SK-N-SH treated with all-trans-retinoic acid at 6 μM for 48 hours (cell line): ENCODE results near the gene TGFB2.
A peak's percentile ranks its signal among the peaks of the same experiment; 100 is the strongest.

Experiments used
- ATAC-seq: fragments of 200-7000 bp; cut with Tn5 transposase; 3 replicates; pipeline ENCODE4 v1.9.1; 2020; ENCODE audit warnings: mild to moderate bottlenecking, moderate library complexity
- ARNTL ChIP-seq: fragments of 450-650 bp; formaldehyde crosslinking; IDR thresholded peaks from 2 replicates; pipeline ENCODE4 v1.5.0; 2020; ENCODE audit warnings: low read depth, mild to moderate bottlenecking, moderate library complexity, borderline replicate concordance
- CREB5 ChIP-seq: fragments of 250-450 bp; sonication (Bioruptor Pico); IDR thresholded peaks from 2 replicates; pipeline ENCODE4 v1.5.1; 2020; ENCODE audit warnings: low read depth, mild to moderate bottlenecking, moderate library complexity
- CSRNP3 ChIP-seq: fragments of 250-450 bp; sonication (Bioruptor Pico); IDR thresholded peaks from 2 replicates; pipeline ENCODE4 v1.5.1; 2021; ENCODE audit warnings: mild to moderate bottlenecking, moderate library complexity
- ESRRG ChIP-seq: fragments of 250-450 bp; sonication (Bioruptor Pico); IDR thresholded peaks from 2 replicates; pipeline ENCODE4 v1.6.1; 2021; ENCODE audit warnings: mild to moderate bottlenecking
- GLIS3 ChIP-seq: fragments of 250-450 bp; sonication (Bioruptor Pico); IDR thresholded peaks from 2 replicates; pipeline ENCODE4 v1.5.0; 2020; ENCODE audit warnings: mild to moderate bottlenecking, moderate library complexity
- ISL1 ChIP-seq: fragments of 250-450 bp; sonication (Bioruptor Pico); IDR thresholded peaks from 2 replicates; pipeline ENCODE4 v2.1.2; 2022; ENCODE audit warnings: mild to moderate bottlenecking, moderate library complexity
- OSR1 ChIP-seq: fragments of 250-450 bp; sonication (Bioruptor Pico); IDR thresholded peaks from 2 replicates; pipeline ENCODE4 v1.8.0; 2022; ENCODE audit warnings: moderate library complexity, mild to moderate bottlenecking, inconsistent platforms
- PATZ1 ChIP-seq: fragments of 250-450 bp; sonication (Bioruptor Pico); IDR thresholded peaks from 2 replicates; pipeline ENCODE4 v1.8.0; 2020; ENCODE audit warnings: mild to moderate bottlenecking, moderate library complexity, borderline replicate concordance
- PPARA ChIP-seq: fragments of 250-450 bp; sonication (Bioruptor Pico); IDR thresholded peaks from 2 replicates; pipeline ENCODE4 v1.5.0; 2020; ENCODE audit warnings: mild to moderate bottlenecking, borderline replicate concordance
- RARB ChIP-seq: fragments of 250-450 bp; sonication (Bioruptor Pico); IDR thresholded peaks from 2 replicates; pipeline ENCODE4 v1.8.0; 2021; ENCODE audit warnings: mild to moderate bottlenecking, moderate library complexity
- SNAI2 ChIP-seq: fragments of 250-450 bp; sonication (Bioruptor Pico); IDR thresholded peaks from 2 replicates; pipeline ENCODE4 v1.5.0; 2020; ENCODE audit warnings: mild to moderate bottlenecking, moderate library complexity
- TCF4 ChIP-seq: fragments of 250-450 bp; sonication (Bioruptor Pico); IDR thresholded peaks from 2 replicates; pipeline ENCODE4 v1.8.0; 2021; ENCODE audit warnings: mild to moderate bottlenecking, moderate library complexity, borderline replicate concordance
- TSHZ2 ChIP-seq: fragments of 250-450 bp; sonication (Bioruptor Pico); IDR thresholded peaks from 2 replicates; pipeline ENCODE4 v1.5.0; 2020; ENCODE audit warnings: mild to moderate bottlenecking, moderate library complexity
- ZC3H10 ChIP-seq: fragments of 250-450 bp; sonication (Bioruptor Pico); IDR thresholded peaks from 2 replicates; pipeline ENCODE4 v1.5.1; 2021; ENCODE audit warnings: mild to moderate bottlenecking, moderate library complexity
- ZFP3 ChIP-seq: fragments of 250-450 bp; sonication (Bioruptor Pico); IDR thresholded peaks from 2 replicates; pipeline ENCODE4 v1.5.0; 2020; ENCODE audit warnings: mild to moderate bottlenecking, moderate library complexity
- ZNF565 ChIP-seq: fragments of 450-650 bp; formaldehyde crosslinking; conservative IDR thresholded peaks from 2 replicates; pipeline ENCODE4 v1.5.0; 2020; ENCODE audit warnings: low read depth, mild to moderate bottlenecking, moderate library complexity
- ZNF70 ChIP-seq: fragments of 450-650 bp; formaldehyde crosslinking; IDR thresholded peaks from 2 replicates; pipeline ENCODE4 v1.5.0; 2020; ENCODE audit warnings: mild to moderate bottlenecking, moderate library complexity
- ZNF8 ChIP-seq: fragments of 450-650 bp; formaldehyde crosslinking; IDR thresholded peaks from 2 replicates; pipeline ENCODE4 v1.5.0; 2020; ENCODE audit warnings: mild to moderate bottlenecking, moderate library complexity

Gene TGFB2

GRCh38 chr1:218467101-218468072, 122.3 kb downstream of the TGFB2 start:
- ATAC-seq = no peak
- TF ChIP-seq PATZ1 (CRISPR knock-in tag) (no peak), ZNF565 (CRISPR knock-in tag) (no peak), ARNTL (no peak), TCF4 (no peak), ZC3H10 (no peak)

- no peak for ATAC-seq
- TF ChIP-seq TSHZ2 (CRISPR knock-in tag) (no peak), ARNTL (no peak)
Observed at GRCh38 chr1:218468711-218469110, 123.6 kb downstream of the TGFB2 start.

GRCh38 chr1:218472885-218473284, 127.7 kb downstream of the TGFB2 start:
- ATAC-seq = no peak
- TF ChIP-seq RARB (no peak), SNAI2 (CRISPR knock-in tag) (no peak), ZNF8 (no peak), ZFP3 (CRISPR knock-in tag) (no peak), ZC3H10 (no peak), ZNF70 (no peak), OSR1 (no peak), PPARA (CRISPR knock-in tag) (no peak), ISL1 (CRISPR knock-in tag) (no peak), GLIS3 (no peak), PATZ1 (CRISPR knock-in tag) (no peak), ESRRG (no peak), ZNF565 (CRISPR knock-in tag) (no peak), ARNTL (no peak), TCF4 (no peak), CREB5 (CRISPR knock-in tag) (no peak)

GRCh38 chr1:218473522-218473921, 128.4 kb downstream of the TGFB2 start:
- TF ChIP-seq CSRNP3 (CRISPR knock-in tag) (no peak), ZNF565 (CRISPR knock-in tag) (no peak)
- peak; percentile 22; the same call in 1 of the 3 replicates for ATAC-seq
